ENCODE data around the gene ATP5F1D. TPM values are rescaled to one million over a fixed set of nuclear protein-coding genes. Genes with fewer than 3 reads are reported as not detected.

The ATP5F1D gene
- total and polyA plus RNA-seq, 2 of the 13 experiments (the other 11 are each of a cell fraction or from before 2014, with no cell fraction given): 39.4 to 78.7 TPM

DNA sequence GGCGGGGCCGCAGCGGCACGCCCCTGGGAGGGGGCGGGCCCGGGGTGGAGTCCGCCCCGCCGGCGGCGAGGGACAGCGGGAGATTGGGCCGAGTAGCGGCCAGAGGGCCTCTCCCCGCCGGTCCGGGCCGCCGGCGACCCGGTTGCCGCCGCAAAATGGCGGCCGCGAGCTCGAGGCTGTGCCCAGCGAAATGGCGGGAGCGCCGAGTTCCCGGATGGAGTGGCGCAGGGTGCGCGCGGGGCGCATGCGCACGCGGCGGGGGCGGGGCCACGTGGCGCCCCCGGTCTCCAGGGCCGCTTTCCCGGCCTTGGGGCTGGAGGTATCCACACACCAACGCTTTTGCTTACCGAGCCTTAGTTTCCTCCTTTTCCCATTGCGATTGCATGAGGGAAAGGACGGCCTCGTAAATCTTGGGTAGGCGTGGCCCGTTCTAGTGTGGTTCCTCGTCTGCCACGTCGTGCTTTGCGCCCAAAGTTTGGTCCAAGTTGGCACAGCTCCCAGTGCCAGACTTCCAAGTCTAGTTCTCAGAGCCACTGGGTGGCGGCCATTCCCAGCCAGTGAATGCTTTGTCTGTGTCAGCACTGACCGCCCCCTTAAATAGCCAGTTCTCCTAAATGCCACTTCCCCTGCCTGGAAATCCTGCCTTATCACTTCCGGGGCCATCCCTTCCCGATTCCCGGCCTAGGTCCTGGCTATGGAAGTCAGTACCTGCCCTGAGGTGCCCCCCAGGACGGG lies 28.1 kb downstream of the ATP5F1D start (continued):
- TF ChIP-seq IRX3 (CRISPR knock-in tag; IDR thresholded peaks at IDR 0.05; ENCODE audit: borderline replicate concordance, low read depth) (no peak), ZNF33B (CRISPR knock-in tag; IDR thresholded peaks at IDR 0.05) (no peak), STAT5B (CRISPR knock-in tag; IDR thresholded peaks at IDR 0.05) (no peak), HNRNPH1 (optimal IDR thresholded peaks at IDR 0.05; ENCODE audit: low read depth, low read length) (no peak), IKZF5 (CRISPR knock-in tag; IDR thresholded peaks at IDR 0.05) (no peak), ZFP36L2 (CRISPR knock-in tag; IDR thresholded peaks at IDR 0.05) (no peak), PLRG1 (conservative IDR thresholded peaks at IDR 0.05) (no peak), ZNF75D (CRISPR knock-in tag; IDR thresholded peaks at IDR 0.05; ENCODE audit: borderline replicate concordance) (no peak), BRCA1 (CRISPR knock-in tag; IDR thresholded peaks at IDR 0.05) (no peak), ZXDC (CRISPR knock-in tag; IDR thresholded peaks at IDR 0.05) (no peak), PHB2 (IDR thresholded peaks at IDR 0.05; ENCODE audit: partially characterized antibody) (no peak), ZC3H13 (CRISPR knock-in tag; IDR thresholded peaks at IDR 0.05) (no peak), JUND (CRISPR knock-in tag; IDR thresholded peaks at IDR 0.05) (0 out of 2 replicates have a peak, but pooled peaks have one; percentile 30), ZFAT (CRISPR knock-in tag; conservative IDR thresholded peaks at IDR 0.05) (no peak), ZNF550 (CRISPR knock-in tag; IDR thresholded peaks at IDR 0.05; ENCODE audit: borderline replicate concordance) (no peak), MEIS2 (CRISPR knock-in tag; IDR thresholded peaks at IDR 0.05) (peak; percentile 41; the same call in 1 of the 2 replicates), ZNF569 (CRISPR knock-in tag; IDR thresholded peaks at IDR 0.05; ENCODE audit: borderline replicate concordance) (no peak), THAP8 (CRISPR knock-in tag; IDR thresholded peaks at IDR 0.05; ENCODE audit: borderline replicate concordance) (no peak), HOXA3 (CRISPR knock-in tag; IDR thresholded peaks at IDR 0.05) (peak; percentile 96), PHF21A (CRISPR knock-in tag; IDR thresholded peaks at IDR 0.05) (0 out of 2 replicates have a peak, but pooled peaks have one; percentile 20), PCBP2 (optimal IDR thresholded peaks at IDR 0.05; ENCODE audit: low read depth, low read length, poor library complexity, severe bottlenecking) (no peak)
- TF ChIP-seq, protein P1, sequence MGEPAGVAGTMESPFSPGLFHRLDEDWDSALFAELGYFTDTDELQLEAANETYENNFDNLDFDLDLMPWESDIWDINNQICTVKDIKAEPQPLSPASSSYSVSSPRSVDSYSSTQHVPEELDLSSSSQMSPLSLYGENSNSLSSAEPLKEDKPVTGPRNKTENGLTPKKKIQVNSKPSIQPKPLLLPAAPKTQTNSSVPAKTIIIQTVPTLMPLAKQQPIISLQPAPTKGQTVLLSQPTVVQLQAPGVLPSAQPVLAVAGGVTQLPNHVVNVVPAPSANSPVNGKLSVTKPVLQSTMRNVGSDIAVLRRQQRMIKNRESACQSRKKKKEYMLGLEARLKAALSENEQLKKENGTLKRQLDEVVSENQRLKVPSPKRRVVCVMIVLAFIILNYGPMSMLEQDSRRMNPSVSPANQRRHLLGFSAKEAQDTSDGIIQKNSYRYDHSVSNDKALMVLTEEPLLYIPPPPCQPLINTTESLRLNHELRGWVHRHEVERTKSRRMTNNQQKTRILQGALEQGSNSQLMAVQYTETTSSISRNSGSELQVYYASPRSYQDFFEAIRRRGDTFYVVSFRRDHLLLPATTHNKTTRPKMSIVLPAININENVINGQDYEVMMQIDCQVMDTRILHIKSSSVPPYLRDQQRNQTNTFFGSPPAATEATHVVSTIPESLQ (CRISPR knock-in tag; conservative IDR thresholded peaks at IDR 0.05): no peak
- TF ChIP-seq, protein P2, sequence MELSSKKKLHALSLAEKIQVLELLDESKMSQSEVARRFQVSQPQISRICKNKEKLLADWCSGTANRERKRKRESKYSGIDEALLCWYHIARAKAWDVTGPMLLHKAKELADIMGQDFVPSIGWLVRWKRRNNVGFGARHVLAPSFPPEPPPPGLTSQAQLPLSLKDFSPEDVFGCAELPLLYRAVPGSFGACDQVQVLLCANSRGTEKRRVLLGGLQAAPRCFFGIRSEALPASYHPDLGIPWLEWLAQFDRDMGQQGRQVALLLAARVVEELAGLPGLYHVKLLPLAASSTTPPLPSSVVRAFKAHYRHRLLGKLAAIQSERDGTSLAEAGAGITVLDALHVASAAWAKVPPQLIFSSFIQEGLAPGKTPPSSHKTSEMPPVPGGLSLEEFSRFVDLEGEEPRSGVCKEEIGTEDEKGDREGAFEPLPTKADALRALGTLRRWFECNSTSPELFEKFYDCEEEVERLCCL (CRISPR knock-in tag; IDR thresholded peaks at IDR 0.05; ENCODE audit: borderline replicate concordance): no peak

Measured in HepG2 (cell line).